HEK293 (cell line): ENCODE measurements around the gene PLK3.

Experiments used
- CTCF ChIA-PET: fragments of 350-600 bp; formaldehyde crosslinking; extraction: SDS; loops from one replicate; lab custom pipeline; 2021; ENCODE audit warnings: antibody characterized with exemption; lab: Yijun Ruan, JAX
- POLR2A ChIA-PET: fragments of 300-600 bp; formaldehyde crosslinking; extraction: SDS; loops from one replicate; lab custom pipeline; 2020; ENCODE audit warnings: antibody characterized with exemption, inconsistent platforms; lab: Yijun Ruan, JAX
- H3K27ac ChIP-seq: fragments of 200-500 bp; sonication (Bioruptor generic); 2 replicates; pipeline ENCODE4 v1.5.1; 2014; ENCODE audit warnings: low read depth, low read length, control low read depth, inconsistent platforms; ENCODE audit errors: extremely low read depth
- H3K36me3 ChIP-seq, 2 experiments: fragments of 200-500 bp in 1 of 2; sonication (Bioruptor generic) in 1 of 2; 1 replicate in 1 of 2; 2 replicates in 1 of 2; pipeline ENCODE4 v1.5.1; 2014 to 2017; ENCODE audit warnings: inconsistent platforms in 2 of 2, low read length in 2 of 2; ENCODE audit not compliant: control insufficient read depth in 2 of 2, insufficient read depth in 1 of 2
- H3K4me1 ChIP-seq: fragments of 200-500 bp; sonication (Bioruptor generic); 2 replicates; pipeline ENCODE4 v1.5.1; 2014; ENCODE audit warnings: mild to moderate bottlenecking, low read length, inconsistent platforms; ENCODE audit not compliant: control insufficient read depth, insufficient read depth
- H3K4me3 ChIP-seq: 2 replicates; pipeline ENCODE4 v1.5.1; 2011; ENCODE audit warnings: low read depth, mild to moderate bottlenecking, control low read depth, low read length, moderate library complexity
- H3K9me3 ChIP-seq: fragments of 200-500 bp; sonication (Bioruptor generic); 2 replicates; pipeline ENCODE4 v1.5.1; 2014; ENCODE audit warnings: low read depth, low read length, inconsistent platforms; ENCODE audit not compliant: control insufficient read depth, insufficient read depth
- BCL11B ChIP-seq: fragments of 450-650 bp; formaldehyde crosslinking; IDR thresholded peaks from 2 replicates; pipeline ENCODE4 v1.5.1; 2016; ENCODE audit warnings: low read depth, missing biosample characterization, missing genetic modification characterization
- GLI2 ChIP-seq: fragments of 450-650 bp; formaldehyde crosslinking; IDR thresholded peaks from 2 replicates; pipeline ENCODE4; 2017; ENCODE audit warnings: missing biosample characterization, missing genetic modification characterization, low read depth, borderline replicate concordance
- KLF17 ChIP-seq: fragments of 450-650 bp; formaldehyde crosslinking; IDR thresholded peaks from 2 replicates; pipeline ENCODE4 v1.5.1; 2016; ENCODE audit warnings: missing biosample characterization, missing genetic modification characterization
- MEIS1 ChIP-seq: sonication (generic); formaldehyde crosslinking; IDR thresholded peaks from 2 replicates; pipeline ENCODE4 v1.8.1; 2022; ENCODE audit warnings: missing genetic modification reagents, mild to moderate bottlenecking, borderline replicate concordance
- MYNN ChIP-seq: fragments of 450-650 bp; formaldehyde crosslinking; IDR thresholded peaks from 2 replicates; pipeline ENCODE4 v1.5.1; 2016; ENCODE audit warnings: missing biosample characterization, missing genetic modification characterization, borderline replicate concordance
- PRDM10 ChIP-seq: fragments of 450-650 bp; formaldehyde crosslinking; IDR thresholded peaks from 2 replicates; pipeline ENCODE4 v1.5.1; 2016; ENCODE audit warnings: missing biosample characterization, missing genetic modification characterization
- PRDM4 ChIP-seq: fragments of 450-650 bp; formaldehyde crosslinking; IDR thresholded peaks from 2 replicates; pipeline ENCODE4 v1.5.1; 2017; ENCODE audit warnings: missing biosample characterization, missing genetic modification characterization
- YY1 ChIP-seq: fragments of 450-650 bp; formaldehyde crosslinking; IDR thresholded peaks from 2 replicates; pipeline ENCODE4 v1.5.1; 2018; ENCODE audit warnings: missing biosample characterization, missing genetic modification characterization
- ZBTB8A ChIP-seq: fragments of 450-650 bp; formaldehyde crosslinking; IDR thresholded peaks from 2 replicates; pipeline ENCODE4 v1.5.1; 2016; ENCODE audit warnings: missing biosample characterization, missing genetic modification characterization
- ZFHX2 ChIP-seq: fragments of 450-650 bp; formaldehyde crosslinking; conservative IDR thresholded peaks from 2 replicates; pipeline ENCODE4 v1.5.1; 2016; ENCODE audit warnings: missing biosample characterization, missing genetic modification characterization
- ZNF16 ChIP-seq: fragments of 450-650 bp; formaldehyde crosslinking; IDR thresholded peaks from 2 replicates; pipeline ENCODE4 v1.5.1; 2016; ENCODE audit warnings: low read depth, missing biosample characterization, missing genetic modification characterization
- ZNF174 ChIP-seq: fragments of 450-650 bp; formaldehyde crosslinking; IDR thresholded peaks from 2 replicates; pipeline ENCODE4 v1.5.0; 2017; ENCODE audit warnings: missing biosample characterization, mild to moderate bottlenecking, missing genetic modification characterization
- ZNF214 ChIP-seq: fragments of 450-650 bp; formaldehyde crosslinking; IDR thresholded peaks from 2 replicates; pipeline ENCODE4 v1.5.1; 2017; ENCODE audit warnings: missing biosample characterization, mild to moderate bottlenecking, missing genetic modification characterization, borderline replicate concordance
- ZNF221 ChIP-seq: fragments of 450-650 bp; formaldehyde crosslinking; IDR thresholded peaks from 2 replicates; pipeline ENCODE4 v1.5.1; 2017; ENCODE audit warnings: missing biosample characterization, missing genetic modification characterization, borderline replicate concordance
- ZNF266 ChIP-seq: fragments of 450-650 bp; formaldehyde crosslinking; IDR thresholded peaks from 2 replicates; pipeline ENCODE4 v1.5.1; 2016; ENCODE audit warnings: missing biosample characterization, missing genetic modification characterization, low read depth
- ZNF394 ChIP-seq: fragments of 450-650 bp; formaldehyde crosslinking; IDR thresholded peaks from 2 replicates; pipeline ENCODE4 v1.5.1; 2016; ENCODE audit warnings: missing biosample characterization, missing genetic modification characterization, mild to moderate bottlenecking, moderate library complexity, borderline replicate concordance
- ZNF621 ChIP-seq: fragments of 450-650 bp; formaldehyde crosslinking; IDR thresholded peaks from 2 replicates; pipeline ENCODE4 v1.5.1; 2017; ENCODE audit warnings: missing biosample characterization, missing genetic modification characterization
- ZNF623 ChIP-seq: fragments of 450-650 bp; formaldehyde crosslinking; IDR thresholded peaks from 2 replicates; pipeline ENCODE4 v1.5.1; 2016; ENCODE audit warnings: missing biosample characterization, missing genetic modification characterization
- ZNF624 ChIP-seq: fragments of 450-650 bp; formaldehyde crosslinking; IDR thresholded peaks from 2 replicates; pipeline ENCODE4 v1.5.1; 2017; ENCODE audit warnings: missing biosample characterization, missing genetic modification characterization
- ZNF626 ChIP-seq: fragments of 450-650 bp; sonication (Bioruptor Pico); formaldehyde crosslinking; IDR thresholded peaks from 2 replicates; pipeline ENCODE4 v1.5.1; 2018; ENCODE audit warnings: missing biosample characterization, missing genetic modification characterization, inconsistent platforms
- ZNF629 ChIP-seq: fragments of 450-650 bp; formaldehyde crosslinking; IDR thresholded peaks from 2 replicates; pipeline ENCODE4 v1.5.1; 2017; ENCODE audit warnings: missing biosample characterization, missing genetic modification characterization
- ZNF639 ChIP-seq: fragments of 450-650 bp; formaldehyde crosslinking; IDR thresholded peaks from 2 replicates; pipeline ENCODE4 v1.5.1; 2016; ENCODE audit warnings: missing biosample characterization, missing genetic modification characterization
- ZNF660 ChIP-seq: fragments of 450-650 bp; IDR thresholded peaks from 2 replicates; pipeline ENCODE4 v1.5.1; 2018; ENCODE audit warnings: missing biosample characterization, mild to moderate bottlenecking, missing genetic modification characterization
- ZNF776 ChIP-seq: fragments of 450-650 bp; formaldehyde crosslinking; IDR thresholded peaks from 2 replicates; pipeline ENCODE4 v1.5.0; 2017; ENCODE audit warnings: missing biosample characterization, missing genetic modification characterization, borderline replicate concordance

Gene PLK3

GRCh38 chr1:44806704-44807363, 6.7 kb downstream of the PLK3 start, which contains the start of gene DYNLT4:
DYNLT4 (minus strand) TSS chr1:44807351; CDS start chr1:44806668, 683 bp downstream.
- ChIA-PET CTCF (interaction anchor here (0.9 to 1.5 kb wide), 2 partner anchors 29 to 537 kb away, joined by 3 to 5 read pairs; no protein-coding TSS in a partner anchor), POLR2A (interaction anchor here (1.0 to 4.0 kb wide), 4 partner anchors 13 to 496 kb away, joined by 5 to 84 read pairs (median 10); partner anchors contain the start of genes PTCH2 and RPS8)
- TF ChIP-seq ZNF639 (tag by site-specific recombination) (no peak), ZNF629 (tag by site-specific recombination) (no peak), BCL11B (peak; percentile 62; the same call in 1 of the 2 replicates), ZNF394 (tag by site-specific recombination) (0 out of 2 replicates have a peak, but pooled peaks have one; percentile 7), PRDM4 (tag by site-specific recombination) (peak; percentile 17; the same call in 1 of the 2 replicates), PRDM10 (tag by site-specific recombination) (peak; percentile 11; the same call in 1 of the 2 replicates), ZNF624 (tag by site-specific recombination) (no peak), MEIS1 (CRISPR knock-in tag) (no peak), KLF17 (tag by site-specific recombination) (no peak), ZNF16 (tag by site-specific recombination) (no peak)
- H3K9me3 ChIP-seq = no peaks in the 10 kb centered on the region
- peaks cover 0 to 57% of the 10 kb centered on the region in 2 experiments; a peak in 1 of 3 replicates for H3K36me3 ChIP-seq
- peak within 1 kb of the TSS; percentile 1 for H3K4me3 ChIP-seq
- H3K4me1 ChIP-seq = peaks cover 19% of the 10 kb centered on the region
- H3K27ac ChIP-seq = peak within 1 kb of the TSS; percentile 72

- Histone ChIP-seq H3K9me3 (no peaks in the 10 kb centered on the region), H3K27ac (peak overlapping the region; percentile 72), H3K4me1 (peaks cover 19% of the 10 kb centered on the region), H3K4me3 (peak overlapping the region; percentile 1), H3K36me3 (peaks cover 0 to 51% of the 10 kb centered on the region in 2 experiments; a peak in 1 of 3 replicates)
- CTCF ChIA-PET = interaction anchor here (0.6 to 2.0 kb wide), 7 partner anchors 9 to 537 kb away, joined by 3 to 9 read pairs (median 3); no protein-coding TSS in a partner anchor
- POLR2A ChIA-PET = interaction anchor here (0.6 to 4.0 kb wide), 15 partner anchors 8 to 693 kb away, joined by 3 to 84 read pairs (median 5); partner anchors contain the start of genes BEST4, CCDC163, EIF2B3 and MMACHC
- TF ChIP-seq ZNF174 (tag by site-specific recombination) = no peak
- peak; percentile 75 for TF ChIP-seq ZFHX2 (tag by site-specific recombination)
- no peak for TF ChIP-seq YY1 (tag by site-specific recombination)
- TF ChIP-seq ZNF621 (tag by site-specific recombination) = no peak
- no peak for TF ChIP-seq ZNF214 (tag by site-specific recombination)
- no peak for TF ChIP-seq ZNF776 (tag by site-specific recombination)
- no peak for TF ChIP-seq ZNF623 (tag by site-specific recombination)
- TF ChIP-seq ZNF626 = no peak
- no peak for TF ChIP-seq MYNN (tag by site-specific recombination)
- no peak; the same call in 1 of the 2 replicates for TF ChIP-seq ZNF660 (tag by site-specific recombination)
- TF ChIP-seq ZNF221 (tag by site-specific recombination) = no peak
- TF ChIP-seq GLI2 = no peak
- TF ChIP-seq MEIS1 (CRISPR knock-in tag) = no peak
- TF ChIP-seq ZNF266 (tag by site-specific recombination) = no peak
- TF ChIP-seq ZBTB8A = no peak
Observed at GRCh38 chr1:44807364-44808062, 7.3 kb downstream of the PLK3 start.
